Stimulated activated naive CD4-positive, alpha-beta T cell treated with Interleukin-2 at 50 U/mL for 16 hours (primary cell): ENCODE results near the gene KLHL40.

Source experiments
- DNase-seq: peaks from one replicate; lab custom pipeline; 2025; lab: John Stamatoyannopoulos, UW

KLHL40 gene

DNA sequence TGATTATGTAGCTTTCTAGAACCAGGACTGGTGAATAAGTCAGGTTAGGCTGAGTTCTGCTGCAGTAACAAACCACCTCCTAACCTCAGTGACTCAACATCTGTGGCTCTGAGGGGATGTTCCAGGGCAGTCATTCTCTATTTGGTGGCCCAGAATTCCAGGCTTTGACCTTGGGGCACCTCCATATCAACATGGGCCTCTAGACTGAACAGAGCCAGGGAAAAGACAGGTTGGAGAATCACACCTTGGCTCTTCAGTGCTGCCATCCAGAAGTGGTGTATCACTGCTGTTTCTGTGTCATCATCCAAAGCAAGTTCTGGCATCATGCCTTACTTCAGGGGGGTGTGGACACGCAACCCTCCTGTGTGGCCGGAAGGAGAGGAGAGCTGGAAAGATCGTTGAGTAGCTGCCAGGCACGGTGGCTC, 16.5 kb upstream of the KLHL40 start:
- DNase-seq = no peak

DNA sequence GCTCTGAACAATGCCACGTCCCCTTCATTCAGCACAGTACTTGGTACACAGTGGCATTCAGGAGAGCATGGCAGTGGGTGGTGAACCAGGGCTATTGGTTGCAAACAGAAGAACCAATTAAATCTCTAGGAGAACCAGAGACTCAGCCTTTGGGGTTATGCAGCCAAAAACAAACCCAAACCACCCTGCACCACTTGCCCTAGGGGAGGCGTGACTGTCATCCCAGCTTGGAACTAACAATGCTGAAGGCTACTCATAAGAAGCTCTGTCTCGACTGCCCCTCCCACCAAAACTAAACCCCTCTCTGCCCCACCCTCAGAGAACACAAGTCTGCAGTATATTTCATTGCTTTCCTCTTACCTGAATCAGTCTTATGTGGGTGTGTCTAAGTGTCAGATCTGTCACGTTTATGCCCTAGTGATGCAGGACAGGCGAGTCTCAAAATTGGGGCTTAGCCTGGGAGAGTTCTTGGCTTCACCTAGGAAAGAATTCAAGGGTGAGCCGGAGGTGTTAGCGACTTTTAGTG, 15.2 kb upstream of the KLHL40 start:
- no peak for DNase-seq

DNA sequence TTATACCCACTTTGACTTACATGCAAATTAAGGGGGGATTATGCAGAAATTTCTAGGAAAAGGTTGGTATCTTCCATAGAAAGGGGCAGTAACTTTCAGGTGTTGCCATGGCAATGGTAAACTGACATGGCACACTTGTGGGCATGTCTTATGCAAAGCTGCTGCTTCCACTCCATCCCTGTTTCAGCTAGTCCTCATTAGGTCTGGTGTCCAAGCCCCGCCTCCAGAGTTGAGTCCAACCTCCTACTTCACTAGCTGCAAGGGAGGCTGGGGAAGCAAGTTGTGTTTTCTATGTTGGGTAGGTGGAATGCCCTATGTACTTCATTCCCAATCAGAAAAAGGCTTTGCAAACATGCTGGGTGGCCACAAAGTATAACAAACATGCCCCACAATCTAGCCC, 14.7 kb upstream of the KLHL40 start:
- no peak for DNase-seq

DNA sequence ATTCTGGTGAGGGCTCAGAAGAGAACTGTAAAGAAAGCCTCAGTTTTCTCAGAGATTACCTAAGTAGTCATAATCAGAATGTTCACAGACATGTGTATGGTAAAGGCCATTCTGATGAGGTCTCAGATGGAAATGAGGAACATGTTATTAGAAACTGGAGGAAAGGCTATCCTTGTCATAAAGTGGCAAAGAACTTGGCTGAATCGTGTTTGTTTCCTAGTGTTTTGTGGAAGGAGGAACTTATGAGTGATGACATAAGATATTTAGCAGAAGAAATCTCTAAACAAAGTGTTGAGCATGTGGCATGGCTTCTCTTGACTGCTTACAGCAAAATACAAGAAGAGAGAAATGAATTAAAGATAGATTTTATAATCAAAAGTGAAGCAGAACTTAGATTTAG, 12.8 kb upstream of the KLHL40 start:
- no peak for DNase-seq

DNA sequence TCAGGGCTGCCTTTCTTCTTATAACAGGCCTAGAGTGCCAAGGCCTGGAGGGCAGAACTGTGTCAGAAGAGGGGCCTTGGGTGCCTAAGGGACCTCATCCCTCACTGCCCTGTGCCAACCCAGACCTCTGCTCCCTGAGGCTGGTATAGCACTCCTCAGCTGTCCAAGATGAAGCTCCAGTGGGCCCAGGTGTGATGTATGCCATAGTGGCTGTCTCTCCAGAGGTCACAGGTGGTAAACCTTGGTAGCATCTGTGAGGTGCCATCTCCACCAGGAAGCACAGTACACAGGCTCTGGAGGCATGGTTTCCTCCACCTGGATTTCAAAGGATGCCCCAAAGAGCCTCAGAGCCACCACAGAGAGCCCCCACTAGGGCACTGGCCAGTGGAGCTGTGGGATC, 12.3 kb upstream of the KLHL40 start:
- DNase-seq = no peak

DNA sequence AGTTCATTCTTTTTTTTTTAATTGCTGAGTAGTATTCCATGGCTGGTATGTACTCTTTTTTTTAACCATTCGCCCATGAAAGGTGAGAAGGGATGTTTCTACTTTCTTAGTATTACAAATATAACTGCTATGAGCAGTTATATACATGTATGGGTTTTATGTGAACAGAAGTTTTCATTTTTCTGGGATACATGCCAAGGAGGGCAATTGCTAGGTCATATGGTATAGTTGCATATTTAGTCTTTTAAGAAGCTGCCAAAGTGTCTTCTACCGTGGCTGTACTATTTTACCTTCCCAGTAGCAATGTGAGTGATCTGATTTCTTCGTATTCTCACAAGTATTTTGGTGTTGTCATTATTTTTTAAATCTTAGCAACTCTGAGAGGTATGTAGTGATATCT, 11.2 kb upstream of the KLHL40 start:
- no peak for DNase-seq

DNA sequence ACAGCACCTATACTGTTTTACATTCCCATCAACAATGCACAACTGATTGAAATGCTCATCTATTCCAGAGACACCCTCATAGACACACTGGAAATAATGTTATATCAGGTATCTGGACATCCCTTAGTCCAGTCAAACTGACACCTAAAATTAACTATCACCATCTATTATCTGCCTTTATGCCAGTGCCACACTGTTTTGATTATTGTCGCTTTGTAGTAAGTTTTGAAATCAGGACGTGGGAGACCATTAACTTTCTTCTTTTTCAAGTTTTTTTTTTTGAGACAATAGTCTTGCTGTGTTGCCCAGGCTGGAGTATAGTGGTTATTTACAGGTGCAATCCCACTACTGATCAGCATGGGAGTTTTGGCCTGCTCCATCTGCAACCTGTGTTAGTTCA, 9.4 kb upstream of the KLHL40 start:
- no peak for DNase-seq

DNA sequence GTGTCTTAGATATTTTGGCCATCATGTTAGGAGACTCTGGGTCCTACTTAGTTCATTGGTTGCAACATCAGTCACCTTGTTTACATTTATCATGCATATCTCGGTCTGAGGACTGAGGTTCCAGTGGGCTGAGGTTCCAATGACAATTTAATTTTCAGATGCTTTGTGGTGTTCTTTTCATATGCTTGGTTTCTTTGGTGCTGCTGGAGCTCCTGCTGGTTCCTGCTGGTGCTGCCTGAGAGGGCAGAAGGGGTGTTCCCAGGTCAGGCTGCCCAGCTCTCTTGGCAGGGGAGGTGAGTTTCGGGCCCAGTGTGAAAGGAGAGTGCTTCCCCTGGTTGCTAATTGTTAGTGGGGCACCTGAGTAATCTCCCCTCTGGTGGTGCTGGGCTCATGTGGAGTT, 6.9 kb upstream of the KLHL40 start:
- DNase-seq = no peak

DNA sequence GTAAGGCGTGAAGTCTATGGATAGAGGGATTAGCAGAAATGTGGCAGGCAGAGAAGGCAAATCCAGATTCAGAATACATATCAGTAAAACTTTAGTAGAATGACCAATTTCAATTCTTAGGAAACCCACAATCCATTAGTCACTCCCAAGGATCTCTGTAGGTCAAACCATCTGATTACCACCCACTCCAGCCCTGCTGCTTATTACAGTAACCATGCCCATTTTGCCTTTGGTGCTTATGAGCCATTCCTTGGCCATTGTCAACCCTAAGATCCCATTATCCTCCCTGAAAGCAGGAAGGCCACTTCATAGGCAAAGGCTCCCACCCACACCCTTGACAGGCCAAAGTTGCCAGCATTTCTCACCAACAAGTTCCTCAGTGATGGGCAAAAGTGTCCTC, 5.1 kb upstream of the KLHL40 start:
- DNase-seq = no peak

DNA sequence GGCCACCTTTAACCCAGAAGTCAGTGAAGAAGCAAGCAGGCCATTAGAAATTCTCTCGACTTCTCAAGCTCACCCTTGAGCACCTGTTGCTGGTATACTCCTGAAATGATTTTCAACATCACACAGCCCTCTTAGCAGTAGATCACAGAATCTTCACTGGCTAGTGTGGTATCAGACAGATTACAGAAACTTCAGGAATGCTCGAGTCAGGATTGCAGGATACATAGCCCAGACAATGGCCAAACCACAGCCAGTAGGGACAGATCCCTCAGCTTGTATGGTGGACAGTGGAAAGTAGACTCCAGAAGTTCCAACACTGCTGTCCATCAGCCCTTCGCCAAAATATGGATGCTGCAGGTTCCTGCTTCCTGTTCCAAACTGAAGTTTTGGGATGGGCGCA, 4.5 kb upstream of the KLHL40 start:
- no peak for DNase-seq

DNA sequence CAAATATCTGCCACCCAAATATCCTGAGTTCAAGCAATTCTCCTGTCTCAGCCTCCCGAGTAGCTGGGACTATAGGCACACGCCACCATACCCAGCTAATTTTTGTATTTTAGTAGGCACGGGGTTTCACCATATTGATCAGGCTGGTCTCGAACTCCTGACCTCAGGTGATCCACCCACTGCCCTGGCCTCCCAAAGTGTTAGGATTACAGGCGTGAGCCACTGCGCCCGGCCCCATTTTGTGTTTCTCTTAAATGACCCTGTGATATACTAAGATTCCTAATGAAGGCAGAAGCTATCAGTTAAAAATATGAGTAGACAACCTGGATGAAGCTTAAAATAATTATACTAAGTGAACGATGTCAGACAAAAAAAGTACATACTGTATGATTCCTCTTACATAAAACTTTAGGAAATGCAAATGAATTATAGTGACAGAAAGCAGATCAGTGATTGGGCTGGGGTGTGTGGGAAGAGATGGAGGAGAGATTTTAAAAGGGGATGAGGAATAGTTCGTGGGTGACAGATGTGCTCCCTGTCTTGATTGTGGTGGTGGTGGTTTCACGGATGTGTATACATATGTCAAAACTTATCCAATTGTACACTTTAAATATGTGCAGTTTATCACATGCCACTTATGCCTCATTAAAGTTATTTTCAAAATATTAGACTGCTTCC, 3.8 kb upstream of the KLHL40 start:
- no peak for DNase-seq

DNA sequence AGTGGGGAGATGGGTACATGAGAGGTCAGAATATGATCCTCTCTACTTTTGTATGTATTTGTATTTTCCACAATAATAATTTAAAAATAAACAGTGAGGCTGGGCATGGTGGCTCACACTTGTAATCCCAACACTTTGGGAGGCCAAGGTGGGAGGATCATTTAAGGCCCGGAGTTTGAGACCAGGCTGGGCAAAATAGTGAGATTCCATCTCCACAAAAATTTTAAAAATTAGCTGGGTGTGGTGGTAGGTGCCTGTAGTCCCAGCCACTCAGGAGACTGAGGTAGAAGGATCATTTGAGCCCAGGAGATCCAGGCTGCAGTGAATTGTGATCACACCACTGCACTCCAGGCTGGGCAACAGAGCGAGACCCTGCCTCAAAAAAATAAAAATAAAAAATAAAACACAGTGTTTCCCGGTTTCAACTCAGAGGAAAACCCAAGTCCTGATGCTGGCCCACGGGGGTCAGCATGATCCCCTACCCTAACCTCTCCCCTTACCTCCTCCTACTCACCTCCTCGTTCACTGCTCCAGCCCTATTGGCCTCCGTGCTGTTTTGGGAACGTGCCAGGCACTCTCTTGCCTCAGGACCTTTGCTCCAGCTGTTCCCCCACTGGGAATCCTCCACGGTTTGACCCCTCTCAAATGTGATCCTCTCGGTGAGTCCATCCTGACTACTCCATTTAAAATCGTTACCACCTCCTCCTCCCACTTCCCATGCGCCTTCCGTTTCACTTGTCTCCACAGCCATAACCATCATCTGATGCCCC, 2.9 kb upstream of the KLHL40 start:
- no peak for DNase-seq

DNA sequence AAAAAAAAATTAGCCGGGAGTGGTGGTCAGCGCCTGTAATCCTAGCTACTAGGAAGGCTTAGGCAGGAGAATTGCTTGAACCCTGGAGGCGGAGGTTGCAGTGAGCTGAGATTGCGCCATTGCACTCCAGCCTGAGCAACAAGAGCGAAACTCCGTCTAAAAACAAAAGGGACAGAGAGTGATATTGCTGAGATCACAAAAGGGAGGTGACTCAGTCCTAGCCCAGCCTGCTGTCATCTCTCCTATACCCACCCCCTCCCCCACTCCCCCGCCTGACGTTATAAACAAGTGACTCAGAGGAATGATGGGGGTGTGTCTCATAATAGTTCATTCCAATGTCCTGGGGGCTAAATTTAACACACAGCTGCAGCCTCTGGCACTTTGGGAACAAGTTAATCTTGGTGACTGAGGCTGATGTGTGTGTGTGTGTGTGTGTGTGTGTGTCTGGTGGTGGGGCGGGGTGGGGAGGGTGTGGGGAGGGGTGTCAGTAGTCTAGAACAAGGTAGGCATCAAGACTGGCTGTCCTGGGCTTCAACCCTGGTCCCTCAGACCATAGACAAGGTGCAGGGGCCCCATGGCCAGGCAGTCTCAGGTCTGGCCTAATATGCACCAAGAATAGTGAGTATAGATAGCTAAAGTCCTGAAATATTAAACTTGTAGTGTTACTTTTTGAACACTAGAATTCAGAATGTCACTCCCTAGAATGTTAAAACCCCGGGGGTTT, 1.3 kb upstream of the KLHL40 start:
- peak; percentile 62 for DNase-seq

DNA sequence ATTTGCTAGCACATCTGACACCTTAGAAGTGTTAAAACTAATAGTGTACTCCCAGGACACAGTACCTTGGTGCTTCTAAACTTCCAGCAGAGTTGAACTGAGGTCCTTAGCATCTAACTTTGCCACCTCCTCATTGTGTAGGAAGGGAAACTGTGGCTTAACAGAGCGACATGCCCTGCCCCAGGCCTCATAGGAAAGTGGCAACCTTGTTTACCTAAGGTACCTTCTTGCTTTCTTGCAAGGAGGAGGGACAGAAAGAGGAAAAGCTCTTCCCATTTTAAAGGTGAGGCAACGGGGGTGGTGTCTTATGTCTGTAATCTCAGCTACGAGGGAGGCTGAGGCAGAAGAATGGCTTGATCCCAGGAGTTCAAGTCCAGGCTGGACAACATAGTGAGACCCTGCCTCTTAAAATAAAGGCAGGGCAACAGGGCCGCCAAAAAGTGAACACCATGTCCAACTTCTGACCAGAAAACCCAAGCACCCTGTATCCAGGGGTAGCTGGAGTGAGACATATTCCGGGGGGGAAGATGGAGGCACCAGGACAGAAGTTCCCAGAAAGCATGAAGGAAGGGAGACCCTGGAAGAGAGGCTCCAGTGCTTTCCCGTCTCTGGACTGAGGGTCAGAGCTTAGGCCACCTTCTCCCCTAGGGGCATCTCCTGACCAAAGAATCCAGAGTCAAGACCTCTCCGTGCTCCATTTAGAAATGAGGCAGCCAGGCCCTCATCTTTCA, 540 bp upstream of the KLHL40 start:
- DNase-seq = no peak

DNA sequence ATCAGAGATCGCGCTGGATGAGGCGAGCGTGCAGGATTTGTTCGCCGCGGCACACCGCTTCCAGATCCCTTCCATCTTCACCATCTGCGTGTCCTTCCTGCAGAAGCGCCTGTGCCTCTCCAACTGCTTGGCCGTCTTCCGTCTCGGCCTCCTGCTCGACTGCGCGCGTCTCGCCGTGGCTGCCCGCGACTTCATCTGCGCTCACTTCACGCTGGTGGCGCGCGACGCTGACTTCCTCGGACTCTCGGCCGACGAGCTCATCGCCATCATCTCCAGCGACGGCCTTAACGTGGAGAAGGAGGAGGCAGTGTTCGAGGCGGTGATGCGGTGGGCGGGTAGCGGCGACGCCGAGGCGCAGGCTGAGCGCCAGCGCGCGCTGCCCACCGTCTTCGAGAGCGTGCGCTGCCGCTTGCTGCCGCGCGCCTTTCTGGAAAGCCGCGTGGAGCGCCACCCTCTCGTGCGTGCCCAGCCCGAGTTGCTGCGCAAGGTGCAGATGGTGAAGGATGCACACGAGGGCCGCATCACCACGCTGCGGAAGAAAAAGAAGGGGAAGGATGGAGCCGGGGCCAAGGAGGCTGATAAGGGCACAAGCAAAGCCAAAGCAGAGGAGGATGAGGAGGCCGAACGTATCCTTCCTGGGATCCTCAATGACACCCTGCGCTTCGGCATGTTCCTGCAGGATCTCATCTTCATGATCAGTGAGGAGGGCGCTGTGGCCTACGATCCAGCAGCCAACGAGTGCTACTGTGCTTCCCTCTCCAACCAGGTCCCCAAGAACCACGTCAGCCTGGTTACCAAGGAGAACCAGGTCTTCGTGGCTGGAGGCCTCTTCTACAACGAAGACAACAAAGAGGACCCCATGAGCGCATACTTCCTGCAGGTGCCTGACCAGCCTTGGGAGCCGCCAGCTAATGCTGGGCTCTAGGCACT, 819 bp downstream of the KLHL40 start:
- no peak for DNase-seq

DNA sequence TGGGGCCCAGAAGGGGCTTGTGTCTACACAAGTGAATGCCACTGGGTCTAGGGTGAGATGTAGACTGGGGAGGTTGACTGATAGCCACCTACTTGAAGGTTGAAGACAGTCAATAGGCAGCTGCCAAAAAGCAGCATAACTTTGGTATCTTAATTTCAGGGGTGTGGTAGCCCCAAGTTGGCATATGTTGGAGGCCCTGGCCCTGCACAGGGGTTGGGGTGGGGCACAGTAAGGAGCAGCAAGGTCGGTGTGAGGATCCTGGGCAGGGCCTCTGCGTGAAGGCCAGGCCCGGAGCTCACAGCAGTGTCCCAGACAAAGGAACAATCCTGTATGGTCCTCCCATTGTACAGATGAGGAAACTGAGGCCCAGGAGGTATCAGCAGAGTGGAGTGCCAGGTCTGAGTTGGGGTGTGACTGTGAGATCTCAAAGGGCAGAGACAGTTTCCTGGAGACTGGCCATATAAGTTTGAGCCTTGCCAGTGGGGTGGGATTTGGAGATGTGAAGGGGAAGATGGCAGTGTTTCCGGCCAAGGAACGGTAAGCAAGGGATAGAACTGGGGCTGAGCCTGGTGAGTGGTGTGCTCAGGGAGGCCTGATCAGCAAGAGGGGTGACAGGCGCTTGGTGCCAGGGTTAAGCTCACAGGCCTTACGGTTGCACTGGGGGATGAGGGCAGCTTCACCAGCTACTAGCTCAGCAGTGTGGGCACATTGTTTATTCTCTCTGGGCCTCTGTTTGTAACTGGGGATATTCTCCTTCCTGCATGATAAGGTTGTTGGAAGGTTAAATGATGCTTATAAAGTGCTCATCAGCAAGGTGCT, 1.7 kb downstream of the KLHL40 start:
- DNase-seq = no peak

DNA sequence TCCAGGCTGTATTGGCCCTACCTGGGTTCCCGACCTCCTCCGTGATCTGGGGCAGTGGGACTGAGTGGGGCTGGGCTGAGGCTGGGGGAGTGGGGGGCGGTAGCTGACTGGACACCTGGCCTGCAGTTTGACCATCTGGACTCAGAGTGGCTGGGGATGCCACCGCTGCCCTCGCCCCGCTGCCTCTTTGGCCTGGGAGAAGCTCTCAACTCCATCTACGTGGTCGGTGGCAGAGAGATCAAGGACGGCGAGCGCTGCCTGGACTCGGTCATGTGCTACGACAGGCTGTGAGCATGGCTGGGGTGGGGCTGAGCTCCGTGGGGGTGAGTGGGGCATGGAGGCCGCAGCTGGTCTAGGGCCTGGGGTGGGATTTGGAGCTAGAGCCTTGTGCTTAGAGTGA, 2.7 kb downstream of the KLHL40 start:
- DNase-seq = no peak

DNA sequence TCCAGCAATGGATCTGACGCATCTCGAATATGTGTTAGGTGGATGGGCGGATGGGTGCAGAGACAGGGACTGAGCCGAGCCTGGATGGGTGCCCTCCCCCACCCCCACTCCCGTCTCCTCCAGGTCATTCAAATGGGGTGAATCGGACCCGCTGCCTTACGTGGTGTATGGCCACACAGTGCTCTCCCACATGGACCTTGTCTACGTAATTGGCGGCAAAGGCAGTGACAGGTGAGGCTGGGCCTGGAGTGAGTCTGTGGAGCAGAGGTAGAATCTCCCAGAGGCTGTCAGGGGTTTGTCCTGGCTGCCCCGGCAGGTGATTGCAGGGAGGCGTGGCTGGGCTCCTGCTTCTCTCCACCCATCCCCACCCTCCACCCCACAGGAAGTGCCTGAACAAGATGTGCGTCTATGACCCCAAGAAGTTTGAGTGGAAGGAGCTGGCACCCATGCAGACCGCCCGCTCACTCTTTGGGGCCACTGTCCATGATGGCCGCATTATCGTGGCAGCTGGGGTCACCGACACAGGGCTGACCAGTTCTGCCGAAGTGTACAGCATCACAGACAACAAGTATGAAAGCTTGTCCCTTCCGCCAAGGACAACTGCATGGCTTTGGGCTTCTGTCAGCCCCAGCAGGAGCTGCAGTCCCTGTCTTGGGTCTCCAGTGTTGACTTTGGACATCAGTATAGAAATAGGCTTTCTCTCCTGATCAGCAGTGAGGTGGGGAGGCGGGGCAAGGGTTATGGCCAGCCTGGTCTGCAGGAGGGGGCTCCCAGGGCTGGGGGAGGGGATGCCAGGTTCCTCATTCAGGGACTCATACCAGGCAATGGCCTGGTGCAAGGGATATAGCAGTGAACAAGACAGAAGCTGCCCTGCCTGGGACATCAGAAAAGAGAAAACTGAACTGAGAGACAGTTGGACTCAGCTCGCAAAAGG, 3.4 kb downstream of the KLHL40 start:
- no peak for DNase-seq

DNA sequence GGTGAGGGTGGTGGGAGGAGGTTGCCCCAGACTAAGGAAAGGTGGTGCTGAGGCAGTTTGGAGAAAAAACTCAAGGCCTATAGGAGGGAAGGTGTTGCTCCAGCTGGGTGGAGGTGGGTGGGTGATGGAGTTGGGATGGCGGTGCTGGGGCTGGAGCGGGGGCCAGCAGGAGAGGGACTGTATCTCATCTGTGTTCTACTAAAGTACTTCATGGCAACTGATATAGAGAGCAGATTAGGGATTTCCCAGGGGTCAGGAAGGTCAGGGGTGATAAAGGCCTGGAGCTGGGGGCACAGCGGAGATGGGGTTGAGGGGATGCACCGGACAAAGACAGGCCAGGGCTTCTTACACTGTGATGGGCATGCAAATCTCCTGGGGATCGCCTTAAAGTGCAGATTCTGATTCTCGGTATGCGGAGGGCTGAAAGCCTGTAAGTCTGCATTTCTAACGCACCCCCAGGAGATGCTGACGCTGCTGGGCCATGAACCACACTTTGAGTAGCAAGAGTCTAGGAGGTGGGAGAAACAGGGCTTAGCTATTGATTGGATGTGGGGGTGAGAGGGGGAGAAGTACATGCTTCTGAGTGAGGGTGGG, 4.2 kb downstream of the KLHL40 start:
- no peak for DNase-seq
